DND-41 (cell line): ENCODE results near the gene TAOK3.

Experiments
- EZH2 ChIP-seq: IDR thresholded peaks from 3 replicates; pipeline ENCODE4 v1.6.1; 2012; ENCODE audit warnings: borderline replicate concordance, low read depth, mild to moderate bottlenecking, moderate library complexity, low read length, inconsistent platforms; ENCODE audit not compliant: severe bottlenecking
- TF ChIP-seq, protein P1 (sequence below): IDR thresholded peaks from 2 replicates; pipeline ENCODE4 v1.5.1; 2012; ENCODE audit warnings: borderline replicate concordance, low read length, moderate library complexity, mild to moderate bottlenecking; ENCODE audit not compliant: poor library complexity, severe bottlenecking; ENCODE audit errors: extremely low read depth

GRCh38 chr12:118269806-118270205, 102.9 kb downstream of the TAOK3 start:
- TF ChIP-seq, protein P1, sequence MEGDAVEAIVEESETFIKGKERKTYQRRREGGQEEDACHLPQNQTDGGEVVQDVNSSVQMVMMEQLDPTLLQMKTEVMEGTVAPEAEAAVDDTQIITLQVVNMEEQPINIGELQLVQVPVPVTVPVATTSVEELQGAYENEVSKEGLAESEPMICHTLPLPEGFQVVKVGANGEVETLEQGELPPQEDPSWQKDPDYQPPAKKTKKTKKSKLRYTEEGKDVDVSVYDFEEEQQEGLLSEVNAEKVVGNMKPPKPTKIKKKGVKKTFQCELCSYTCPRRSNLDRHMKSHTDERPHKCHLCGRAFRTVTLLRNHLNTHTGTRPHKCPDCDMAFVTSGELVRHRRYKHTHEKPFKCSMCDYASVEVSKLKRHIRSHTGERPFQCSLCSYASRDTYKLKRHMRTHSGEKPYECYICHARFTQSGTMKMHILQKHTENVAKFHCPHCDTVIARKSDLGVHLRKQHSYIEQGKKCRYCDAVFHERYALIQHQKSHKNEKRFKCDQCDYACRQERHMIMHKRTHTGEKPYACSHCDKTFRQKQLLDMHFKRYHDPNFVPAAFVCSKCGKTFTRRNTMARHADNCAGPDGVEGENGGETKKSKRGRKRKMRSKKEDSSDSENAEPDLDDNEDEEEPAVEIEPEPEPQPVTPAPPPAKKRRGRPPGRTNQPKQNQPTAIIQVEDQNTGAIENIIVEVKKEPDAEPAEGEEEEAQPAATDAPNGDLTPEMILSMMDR, result no peak
- TF ChIP-seq EZH2, result no peak
